ENCODE measurements around the gene IRS1.

GRCh38 chr2:226837787-226838603, 38.4 kb upstream of the IRS1 start:
- TF ChIP-seq KDM5A (IDR thresholded peaks at IDR 0.05), result no peak
- no peak for TF ChIP-seq POLR2A (IDR thresholded peaks at IDR 0.05; ENCODE audit: low read length)
- no peak for TF ChIP-seq CTCF (IDR thresholded peaks at IDR 0.05)
- TF ChIP-seq BHLHE40 (IDR thresholded peaks at IDR 0.05; ENCODE audit: low read depth, low read length), result no peak
- TF ChIP-seq HOXA7 (CRISPR knock-in tag; IDR thresholded peaks at IDR 0.05), result no peak
- no peak for TF ChIP-seq RAD21 (conservative IDR thresholded peaks at IDR 0.05 in 1 of 2, IDR thresholded peaks at IDR 0.05 in 1 of 2)
- TF ChIP-seq RFX5 (IDR thresholded peaks at IDR 0.05), result no peak
- TF ChIP-seq MAZ (IDR thresholded peaks at IDR 0.05; ENCODE audit: borderline replicate concordance, low read depth, low read length), result no peak
- no peak for TF ChIP-seq SREBF2 (IDR thresholded peaks at IDR 0.05)
- TF ChIP-seq ELK1 (IDR thresholded peaks at IDR 0.05; ENCODE audit: low read depth, low read length), result no peak
- no peak for TF ChIP-seq POLR2AphosphoS2 (conservative IDR thresholded peaks at IDR 0.05; ENCODE audit: low read length)
